B cell (primary cell): ENCODE data around the gene CAMTA2.

ENCODE experiments used
- CTCF ChIP-seq: fragments of 200-600 bp; IDR thresholded peaks from one replicate; pipeline ENCODE4 v1.8.0; 2022; ENCODE audit warnings: antibody characterized with exemption, mild to moderate bottlenecking
- EZH2 ChIP-seq: IDR thresholded peaks from 2 replicates; pipeline ENCODE4 v1.6.1; 2012; ENCODE audit warnings: borderline replicate concordance, low read depth, mild to moderate bottlenecking, moderate library complexity, low read length; ENCODE audit not compliant: insufficient read depth, poor library complexity, severe bottlenecking

- no peak for TF ChIP-seq CTCF
- no peak for TF ChIP-seq EZH2
Observed at GRCh38 chr17:4938688-4939545, 48.6 kb downstream of the CAMTA2 start.
